IMR-90 (cell line): Measurements from ENCODE around the gene KRTAP12-2. TPM values are rescaled to one million over a fixed set of nuclear protein-coding genes. Genes with fewer than 3 reads are reported as not detected.

ENCODE experiments used
- ATAC-seq: fragments of 200-7000 bp; cut with Tn5 transposase; 2 replicates; pipeline ENCODE4 v1.9.1; 2020; ENCODE audit warnings: low read depth, mild to moderate bottlenecking, moderate library complexity
- BruUV-seq: library from RNA; stranded (reverse); fragments of 400-500 nt; replicated peaks from 2 replicates; lab custom pipeline; 2021; lab: Mats Ljungman, UMichigan
- CTCF ChIA-PET: fragments of 300-600 bp; formaldehyde crosslinking; extraction: SDS; loops from one replicate; lab custom pipeline; 2021; ENCODE audit warnings: antibody characterized with exemption; lab: Yijun Ruan, JAX
- POLR2A ChIA-PET: fragments of 300-600 bp; sonication (Branson Sonifier 250); formaldehyde crosslinking; loops from one replicate; lab custom pipeline; 2022; ENCODE audit warnings: antibody characterized with exemption; ENCODE audit not compliant: unreplicated experiment; lab: Charles Lee
- DNase-seq: peaks from one replicate; pipeline ENCODE4 v3.0.0; 2013
- H2AFZ ChIP-seq: replicated peaks from 2 replicates; pipeline ENCODE3; 2013; ENCODE audit warnings: low read length, mild to moderate bottlenecking; ENCODE audit not compliant: poor library complexity
- H2AK5ac ChIP-seq: 2 replicates; pipeline ENCODE4 v1.6.1; 2013; ENCODE audit warnings: low read depth, low read length, inconsistent platforms
- H2AK9ac ChIP-seq: replicated peaks from 2 replicates; pipeline ENCODE3; 2013; ENCODE audit warnings: mild to moderate bottlenecking, low read depth, low read length, moderate library complexity; ENCODE audit not compliant: poor library complexity
- H2BK120ac ChIP-seq: 2 replicates; pipeline ENCODE4 v1.6.1; 2013; ENCODE audit warnings: low read depth, low read length, inconsistent platforms
- H2BK15ac ChIP-seq: 3 replicates; pipeline ENCODE4 v1.6.1; 2013; ENCODE audit warnings: low read depth, low read length, inconsistent platforms
- H2BK20ac ChIP-seq: 2 replicates; pipeline ENCODE4 v1.6.1; 2013; ENCODE audit warnings: low read depth, mild to moderate bottlenecking, inconsistent platforms, low read length, moderate library complexity
- H2BK5ac ChIP-seq: 2 replicates; pipeline ENCODE4 v1.6.1; 2013; ENCODE audit warnings: mild to moderate bottlenecking, low read depth, low read length, inconsistent platforms; ENCODE audit not compliant: poor library complexity, severe bottlenecking
- H3K14ac ChIP-seq: replicated peaks from 2 replicates; pipeline ENCODE4 v1.6.1; 2013; ENCODE audit warnings: low read depth, low read length, inconsistent platforms
- H3K18ac ChIP-seq: 2 replicates; pipeline ENCODE4 v1.6.1; 2013; ENCODE audit warnings: low read depth, low read length, control low read depth
- H3K23ac ChIP-seq: 2 replicates; pipeline ENCODE4 v1.6.1; 2013; ENCODE audit warnings: low read depth, low read length, inconsistent platforms
- H3K27ac ChIP-seq: 2 replicates; pipeline ENCODE4 v1.5.1; 2013; ENCODE audit warnings: mild to moderate bottlenecking, control low read depth, low read length; ENCODE audit not compliant: insufficient read depth
- H3K27me3 ChIP-seq: 2 replicates; pipeline ENCODE4 v1.6.1; 2013; ENCODE audit warnings: low read length; ENCODE audit not compliant: control insufficient read depth, insufficient read depth
- H3K36me3 ChIP-seq: 2 replicates; pipeline ENCODE4 v1.6.1; 2013; ENCODE audit warnings: low read length, mixed read lengths; ENCODE audit not compliant: control insufficient read depth, insufficient read depth
- H3K4ac ChIP-seq: 2 replicates; pipeline ENCODE4 v1.6.1; 2013; ENCODE audit warnings: low read depth, low read length, inconsistent platforms
- H3K4me1 ChIP-seq: 2 replicates; pipeline ENCODE4 v1.6.1; 2013; ENCODE audit warnings: low read length, mixed read lengths; ENCODE audit not compliant: control insufficient read depth, insufficient read depth
- H3K4me2 ChIP-seq: 2 replicates; pipeline ENCODE4 v1.6.1; 2013; ENCODE audit warnings: low read depth, mild to moderate bottlenecking, control low read depth, low read length, moderate library complexity
- H3K4me3 ChIP-seq: 2 replicates; pipeline ENCODE4 v1.5.1; 2013; ENCODE audit warnings: low read depth, mild to moderate bottlenecking, control low read depth, low read length, moderate library complexity; ENCODE audit not compliant: insufficient read depth
- H3K56ac ChIP-seq: 2 replicates; pipeline ENCODE4 v1.6.1; 2013; ENCODE audit warnings: low read length, inconsistent platforms; ENCODE audit not compliant: insufficient read depth; ENCODE audit errors: extremely low read depth
- H3K79me1 ChIP-seq, 2 experiments: 2 replicates each; pipeline ENCODE4 v1.6.1; 2013; ENCODE audit warnings: low read length in 2 of 2, inconsistent platforms in 1 of 2, low read depth in 1 of 2
- H3K9ac ChIP-seq: 2 replicates; pipeline ENCODE4 v1.6.1; 2013; ENCODE audit warnings: low read depth, low read length, control low read depth
- H3K9me1 ChIP-seq: 2 replicates; pipeline ENCODE4 v1.6.1; 2013; ENCODE audit warnings: low read length, inconsistent platforms; ENCODE audit not compliant: insufficient read depth
- H3K9me3 ChIP-seq: 2 replicates; pipeline ENCODE4 v1.6.1; 2013; ENCODE audit warnings: low read length; ENCODE audit not compliant: control insufficient read depth, insufficient read depth
- H4K20me1 ChIP-seq: 2 replicates; pipeline ENCODE4 v1.6.1; 2013; ENCODE audit warnings: low read length, inconsistent platforms; ENCODE audit not compliant: insufficient read depth
- H4K5ac ChIP-seq: 2 replicates; pipeline ENCODE4 v1.6.1; 2013; ENCODE audit warnings: mild to moderate bottlenecking, low read depth, low read length, control low read depth
- H4K8ac ChIP-seq, 2 experiments: 2 replicates each; pipeline ENCODE4 v1.6.1; 2013; ENCODE audit warnings: low read depth in 2 of 2, low read length in 2 of 2, control low read depth in 1 of 2, inconsistent platforms in 1 of 2
- H4K91ac ChIP-seq: 2 replicates; pipeline ENCODE4 v1.6.1; 2013; ENCODE audit warnings: low read depth, low read length, inconsistent platforms; ENCODE audit not compliant: insufficient read depth
- BHLHE40 ChIP-seq: fragments of 150-350 bp; IDR thresholded peaks from 2 replicates; pipeline ENCODE4 v1.6.1; 2016; ENCODE audit warnings: mild to moderate bottlenecking, low read depth, low read length
- CEBPB ChIP-seq: IDR thresholded peaks from 2 replicates; pipeline ENCODE4 v1.6.1; 2012; ENCODE audit warnings: low read depth, low read length, improper control_type of control experiment
- CTCF ChIP-seq: conservative IDR thresholded peaks from 2 replicates; pipeline ENCODE4 v1.5.1; 2012; ENCODE audit warnings: mild to moderate bottlenecking, low read depth, low read length, improper control_type of control experiment
- ELK1 ChIP-seq: fragments of 150-350 bp; IDR thresholded peaks from 2 replicates; pipeline ENCODE4 v1.6.1; 2016; ENCODE audit warnings: low read depth, mild to moderate bottlenecking, low read length, moderate library complexity, borderline replicate concordance
- FOS ChIP-seq: fragments of 150-350 bp; IDR thresholded peaks from 2 replicates; pipeline ENCODE4 v1.6.1; 2016; ENCODE audit warnings: low read depth, low read length
- MAFK ChIP-seq: IDR thresholded peaks from 2 replicates; pipeline ENCODE4 v1.6.1; 2012; ENCODE audit warnings: low read depth, low read length, improper control_type of control experiment
- MXI1 ChIP-seq: IDR thresholded peaks from 2 replicates; pipeline ENCODE4 v1.6.1; 2012; ENCODE audit warnings: low read depth, mild to moderate bottlenecking, low read length, moderate library complexity, borderline replicate concordance
- POLR2A ChIP-seq: IDR thresholded peaks from 2 replicates; pipeline ENCODE4 v1.6.1; 2012; ENCODE audit warnings: mild to moderate bottlenecking, low read depth, low read length
- RCOR1 ChIP-seq: IDR thresholded peaks from 2 replicates; pipeline ENCODE4 v1.6.1; 2012; ENCODE audit warnings: mild to moderate bottlenecking, low read length, improper control_type of control experiment; ENCODE audit not compliant: insufficient replicate concordance
- RFX5 ChIP-seq: IDR thresholded peaks from 2 replicates; pipeline ENCODE4 v1.8.0; 2012; ENCODE audit warnings: low read depth, mild to moderate bottlenecking, low read length, moderate library complexity
- SMC3 ChIP-seq: fragments of 150-350 bp; IDR thresholded peaks from 2 replicates; pipeline ENCODE4 v1.6.1; 2016; ENCODE audit warnings: low read depth, mild to moderate bottlenecking, antibody characterized with exemption, low read length, moderate library complexity
- USF2 ChIP-seq: fragments of 150-350 bp; IDR thresholded peaks from 2 replicates; pipeline ENCODE4 v1.6.1; 2017; ENCODE audit warnings: mild to moderate bottlenecking, antibody characterized with exemption, low read length, low read depth
- WGBS, 2 experiments: methylation state at CpG; one replicate each; pipeline versions ENCODE4 v1.1.5 to v1.1.7; 2013; ENCODE audit warnings: missing lambda C conversion rate in 2 of 2; ENCODE audit not compliant: insufficient read length in 1 of 2; ENCODE audit errors: extremely low coverage in 2 of 2; 5-methylcytosine and 5-hydroxymethylcytosine counted together
- dilution Hi-C: fragments of 300-500 bp; cut with HindIII; formaldehyde crosslinking; loops from one replicate; pipeline ENCODE4 v1.14.3; 2018; ENCODE audit warnings: low sequenced_read_pairs; ENCODE audit not compliant: unreplicated experiment
- in situ Hi-C: fragments of 300-500 bp; cut with MboI; formaldehyde crosslinking; loops from 3 replicates; pipeline ENCODE4 v1.14.3; 2019; ENCODE audit warnings: low sequenced_read_pairs, inconsistent platforms, mixed read lengths
- intact Hi-C: fragments of 100-400 bp; cut with micrococcal nuclease; formaldehyde crosslinking; loops from 2 replicates; pipeline ENCODE4 v1.10.0; 2022
- polyA plus RNA-seq, 3 experiments: library from polyadenylated mRNA; depleted of rRNA; stranded (reverse); fragments of >200 nt; gene quantifications; 2 replicates each; pipeline ENCODE4 v1.2.3, GENCODE V29; 2012; ENCODE audit warnings: low replicate concordance in 1 of 3
- total RNA-seq: library from RNA; depleted of rRNA; stranded (reverse); fragments of >200 nt; gene quantifications from 2 replicates; pipeline ENCODE4 v1.2.3, GENCODE V29; 2012

The KRTAP12-2 gene
- total and polyA plus RNA-seq, 2 of the 4 experiments (the other 2 are of a cell fraction): not detected

- TF ChIP-seq USF2: no peak
- no peak for TF ChIP-seq RCOR1
Measured at GRCh38 chr21:44666401-44667320, at the start of gene KRTAP12-2 (continued).

DNA sequence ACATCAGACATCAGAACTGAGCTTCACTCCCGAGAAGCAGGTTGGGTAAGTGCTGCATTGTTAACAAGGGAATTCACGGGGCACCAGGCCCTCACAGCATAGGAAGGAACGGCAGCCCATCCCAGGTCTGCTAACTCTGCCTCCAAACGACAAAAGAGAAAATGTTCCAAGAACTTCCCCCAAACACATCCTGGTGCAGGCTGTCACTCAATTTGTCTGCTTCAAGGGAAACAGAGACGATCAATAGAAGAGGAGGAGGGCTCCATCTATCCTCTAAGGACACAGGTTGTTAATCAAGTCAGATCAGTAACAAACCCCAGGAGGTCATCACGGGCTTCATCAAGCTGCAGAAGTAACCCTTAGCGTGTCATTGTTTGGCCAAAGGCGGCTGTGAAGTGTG is 48.2 kb upstream of the KRTAP12-2 start:
- H4K91ac ChIP-seq: no peak overlapping the region
- no peak overlapping the region for H3K18ac ChIP-seq
- no peaks in the 10 kb centered on the region for H3K9me1 ChIP-seq
- no peak overlapping the region for H3K14ac ChIP-seq
- peaks cover 61% of the 10 kb centered on the region for H3K27me3 ChIP-seq
- dilution Hi-C loops: no loop called here
- no peaks in the 10 kb centered on the region for H4K20me1 ChIP-seq
- H2BK20ac ChIP-seq: no peak overlapping the region
- no peak overlapping the region for H3K27ac ChIP-seq
- H2BK5ac ChIP-seq: no peak overlapping the region
- H4K8ac ChIP-seq: no peak overlapping the region
- H2AFZ ChIP-seq: no peak overlapping the region
- no peak overlapping the region for H3K4me3 ChIP-seq
- H2BK120ac ChIP-seq: no peak overlapping the region
- H3K9ac ChIP-seq: no peak overlapping the region
- H3K4me1 ChIP-seq: no peaks in the 10 kb centered on the region
- no peak for ATAC-seq
- WGBS, 2 experiments: no CpG with 5 or more reads among the region's 8 CpGs
- H3K23ac ChIP-seq: no peak overlapping the region
- no TSS peak for BruUV-seq
- no peak for DNase-seq
- H2BK15ac ChIP-seq: no peak overlapping the region
- H3K4ac ChIP-seq: no peak overlapping the region
- POLR2A ChIA-PET: no interaction called here
- CTCF ChIA-PET: no interaction called here
- H3K9me3 ChIP-seq: no peaks in the 10 kb centered on the region
- no peaks in the 10 kb centered on the region for H3K36me3 ChIP-seq
- intact Hi-C loops: loop anchor here (10.0 kb wide), 1 partner anchor 60 kb away; the partner anchor contains the start of genes KRTAP12-3 and KRTAP12-4
- in situ Hi-C loops: no loop called here
- no peak overlapping the region for H3K56ac ChIP-seq
- no peak overlapping the region for H3K4me2 ChIP-seq
- no peaks in the 10 kb centered on the region for H3K79me1 ChIP-seq
- H4K5ac ChIP-seq: no peak overlapping the region
- no peak overlapping the region for H2AK5ac ChIP-seq
- no peak overlapping the region for H2AK9ac ChIP-seq
- TF ChIP-seq BHLHE40 (no peak), ELK1 (no peak), RFX5 (no peak), POLR2A (no peak), CEBPB (no peak), RCOR1 (no peak), FOS (no peak), CTCF (no peak), SMC3 (no peak), MXI1 (no peak), MAFK (no peak)
